ENCODE measurements around the gene MYL7. TPM values are rescaled to one million over a fixed set of nuclear protein-coding genes. Genes with fewer than 3 reads are reported as not detected.

MYL7 gene
- polyA plus RNA-seq, 3 donors: not detected

DNA sequence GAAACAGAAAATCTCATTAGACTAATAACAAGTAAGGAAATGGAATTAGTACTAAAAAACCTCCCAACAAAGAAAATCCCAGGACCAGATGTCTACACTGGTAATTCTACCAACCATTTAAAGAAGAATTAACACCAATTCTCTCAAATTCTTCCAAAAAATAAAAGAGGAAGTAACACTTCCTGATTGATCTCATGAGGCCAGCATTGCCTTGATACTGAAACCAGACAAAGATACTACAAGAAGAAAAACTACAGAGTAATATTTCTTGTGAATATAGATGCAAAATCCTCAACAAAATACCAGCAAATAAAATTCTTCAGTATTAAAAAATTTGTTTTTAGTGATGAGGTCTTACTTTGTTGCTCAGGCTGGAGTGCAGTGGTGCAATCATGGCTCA lies 26.8 kb upstream of the MYL7 start:
- Histone ChIP-seq H3K4me2 (replicated peaks; ENCODE audit: extremely low read depth, low read length, poor library complexity, severe bottlenecking) (no peak overlapping the region), H3K4me1 (ENCODE audit: control insufficient read depth in 1 of 2, insufficient read depth in 2 of 2, low read length in 2 of 2) (no peaks in the 10 kb centered on the region), H2AFZ (ENCODE audit: insufficient read depth, low read depth, low read length, poor library complexity, severe bottlenecking) (no peak overlapping the region), H3K9ac (ENCODE audit: insufficient read depth, low read length, poor library complexity, severe bottlenecking) (no peak overlapping the region), H3K4me3 (replicated peaks in 1 of 3; ENCODE audit: low read depth in 2 of 3, low read length in 3 of 3) (no peak overlapping the region), H3K27ac (ENCODE audit: low read depth in 1 of 2, low read length in 2 of 2) (no peak overlapping the region), H3K9me3 (replicated peaks in 1 of 2; ENCODE audit: control insufficient read depth in 1 of 2, insufficient read depth in 1 of 2, low read length in 2 of 2) (peaks cover 0 to 3% of the 10 kb centered on the region in 2 donors), H3K36me3 (replicated peaks in 1 of 2; ENCODE audit: control insufficient read depth in 1 of 2, insufficient read depth in 2 of 2, low read length in 2 of 2) (no peaks in the 10 kb centered on the region), H3K79me2 (ENCODE audit: insufficient read depth, low read length) (no peaks in the 10 kb centered on the region), H4K20me1 (ENCODE audit: insufficient read depth, low read length) (no peaks in the 10 kb centered on the region), H3K27me3 (ENCODE audit: control insufficient read depth in 2 of 2, insufficient read depth in 2 of 2, low read length in 2 of 2) (no peaks in the 10 kb centered on the region)
- Mint-ChIP-seq H3K4me3 (no peak overlapping the region), H3K4me1 (peaks cover 3% of the 10 kb centered on the region), H3K27ac (no peak overlapping the region), H3K27me3 (ENCODE audit: low read depth in 3 of 3) (peaks cover 0 to 5% (median 2%) of the 10 kb centered on the region in 3 donors), H3K9me3 (peaks cover 2 to 12% (median 8%) of the 10 kb centered on the region in 7 donors), H3K36me3 (no peaks in the 10 kb centered on the region)
- DNase-seq: peak in 1 of 3 donors; percentile 14
- intact Hi-C loops (cut with micrococcal nuclease): no loop called here
- TF ChIP-seq, protein P1, sequence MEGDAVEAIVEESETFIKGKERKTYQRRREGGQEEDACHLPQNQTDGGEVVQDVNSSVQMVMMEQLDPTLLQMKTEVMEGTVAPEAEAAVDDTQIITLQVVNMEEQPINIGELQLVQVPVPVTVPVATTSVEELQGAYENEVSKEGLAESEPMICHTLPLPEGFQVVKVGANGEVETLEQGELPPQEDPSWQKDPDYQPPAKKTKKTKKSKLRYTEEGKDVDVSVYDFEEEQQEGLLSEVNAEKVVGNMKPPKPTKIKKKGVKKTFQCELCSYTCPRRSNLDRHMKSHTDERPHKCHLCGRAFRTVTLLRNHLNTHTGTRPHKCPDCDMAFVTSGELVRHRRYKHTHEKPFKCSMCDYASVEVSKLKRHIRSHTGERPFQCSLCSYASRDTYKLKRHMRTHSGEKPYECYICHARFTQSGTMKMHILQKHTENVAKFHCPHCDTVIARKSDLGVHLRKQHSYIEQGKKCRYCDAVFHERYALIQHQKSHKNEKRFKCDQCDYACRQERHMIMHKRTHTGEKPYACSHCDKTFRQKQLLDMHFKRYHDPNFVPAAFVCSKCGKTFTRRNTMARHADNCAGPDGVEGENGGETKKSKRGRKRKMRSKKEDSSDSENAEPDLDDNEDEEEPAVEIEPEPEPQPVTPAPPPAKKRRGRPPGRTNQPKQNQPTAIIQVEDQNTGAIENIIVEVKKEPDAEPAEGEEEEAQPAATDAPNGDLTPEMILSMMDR (IDR thresholded peaks at IDR 0.05): no peak

DNA sequence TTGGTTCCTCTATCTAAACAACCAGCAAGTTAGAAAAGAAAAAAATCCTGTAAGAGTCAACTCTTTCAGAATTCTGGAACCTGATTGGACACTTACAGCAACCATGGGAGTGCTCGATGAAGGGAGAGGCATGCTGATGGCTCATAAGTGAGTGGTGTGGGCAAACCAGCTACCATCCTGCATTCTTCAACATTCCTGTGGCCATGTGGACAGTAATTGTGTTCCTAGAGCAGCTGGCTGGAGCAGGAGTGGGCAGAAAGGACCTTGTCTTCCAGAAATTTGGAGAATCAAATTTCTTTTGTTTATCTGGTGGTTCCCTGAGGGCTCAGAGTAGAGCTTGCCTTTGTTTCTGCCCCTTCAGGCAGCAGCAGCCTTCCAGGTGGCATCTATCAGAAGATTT lies 22.5 kb upstream of the MYL7 start:
- no peaks in the 10 kb centered on the region for H3K27me3 ChIP-seq (ENCODE audit: control insufficient read depth in 2 of 2, insufficient read depth in 2 of 2, low read length in 2 of 2)
- H3K4me1 ChIP-seq (ENCODE audit: control insufficient read depth in 1 of 2, insufficient read depth in 2 of 2, low read length in 2 of 2): no peaks in the 10 kb centered on the region

More for the DNA sequence above, 22.5 kb upstream of the MYL7 start:
- H3K36me3 Mint-ChIP-seq: no peaks in the 10 kb centered on the region
- TF ChIP-seq, protein P1 (IDR thresholded peaks at IDR 0.05): no peak
- Histone ChIP-seq H3K27ac (ENCODE audit: low read depth in 1 of 2, low read length in 2 of 2) (no peak overlapping the region), H3K4me3 (replicated peaks in 1 of 3; ENCODE audit: low read depth in 2 of 3, low read length in 3 of 3) (no peak overlapping the region), H2AFZ (ENCODE audit: insufficient read depth, low read depth, low read length, poor library complexity, severe bottlenecking) (no peak overlapping the region), H3K9me3 (replicated peaks in 1 of 2; ENCODE audit: control insufficient read depth in 1 of 2, insufficient read depth in 1 of 2, low read length in 2 of 2) (peaks cover 0 to 3% of the 10 kb centered on the region in 2 donors), H3K79me2 (ENCODE audit: insufficient read depth, low read length) (no peaks in the 10 kb centered on the region), H3K36me3 (replicated peaks in 1 of 2; ENCODE audit: control insufficient read depth in 1 of 2, insufficient read depth in 2 of 2, low read length in 2 of 2) (no peaks in the 10 kb centered on the region), H3K4me2 (replicated peaks; ENCODE audit: extremely low read depth, low read length, poor library complexity, severe bottlenecking) (no peak overlapping the region), H4K20me1 (ENCODE audit: insufficient read depth, low read length) (no peaks in the 10 kb centered on the region), H3K9ac (ENCODE audit: insufficient read depth, low read length, poor library complexity, severe bottlenecking) (no peak overlapping the region)
- no peak overlapping the region for H3K4me3 Mint-ChIP-seq
- 100% methylated on average over 1 of the region's 1 CpG for WGBS (ENCODE audit: insufficient coverage)
- intact Hi-C loops (cut with micrococcal nuclease): no loop called here
- peaks cover 2 to 9% (median 4%) of the 10 kb centered on the region in 7 donors for H3K9me3 Mint-ChIP-seq
- peaks cover 3% of the 10 kb centered on the region for H3K4me1 Mint-ChIP-seq
- H3K27ac Mint-ChIP-seq: no peak overlapping the region
- no peak for DNase-seq
- peaks cover 5 to 9% (median 7%) of the 10 kb centered on the region in 3 donors for H3K27me3 Mint-ChIP-seq (ENCODE audit: low read depth in 3 of 3)
